IMR-90 (cell line): ENCODE results near the gene ARHGEF10L. TPM values are rescaled to one million over a fixed set of nuclear protein-coding genes. Genes with fewer than 3 reads are reported as not detected.

Experiments used
- ATAC-seq: fragments of 200-7000 bp; cut with Tn5 transposase; 2 replicates; pipeline ENCODE4 v1.9.1; 2020; ENCODE audit warnings: low read depth, mild to moderate bottlenecking, moderate library complexity
- BruUV-seq: library from RNA; stranded (reverse); fragments of 400-500 nt; replicated peaks from 2 replicates; lab custom pipeline; 2021; lab: Mats Ljungman, UMichigan
- CTCF ChIA-PET: fragments of 300-600 bp; formaldehyde crosslinking; extraction: SDS; loops from one replicate; lab custom pipeline; 2021; ENCODE audit warnings: antibody characterized with exemption; lab: Yijun Ruan, JAX
- POLR2A ChIA-PET: fragments of 300-600 bp; sonication (Branson Sonifier 250); formaldehyde crosslinking; loops from one replicate; lab custom pipeline; 2022; ENCODE audit warnings: antibody characterized with exemption; ENCODE audit not compliant: unreplicated experiment; lab: Charles Lee
- DNase-seq: peaks from one replicate; pipeline ENCODE4 v3.0.0; 2013
- H2AFZ ChIP-seq: replicated peaks from 2 replicates; pipeline ENCODE3; 2013; ENCODE audit warnings: low read length, mild to moderate bottlenecking; ENCODE audit not compliant: poor library complexity
- H2AK5ac ChIP-seq: 2 replicates; pipeline ENCODE4 v1.6.1; 2013; ENCODE audit warnings: low read depth, low read length, inconsistent platforms
- H2AK9ac ChIP-seq: replicated peaks from 2 replicates; pipeline ENCODE3; 2013; ENCODE audit warnings: mild to moderate bottlenecking, low read depth, low read length, moderate library complexity; ENCODE audit not compliant: poor library complexity
- H2BK120ac ChIP-seq: 2 replicates; pipeline ENCODE4 v1.6.1; 2013; ENCODE audit warnings: low read depth, low read length, inconsistent platforms
- H2BK15ac ChIP-seq: 3 replicates; pipeline ENCODE4 v1.6.1; 2013; ENCODE audit warnings: low read depth, low read length, inconsistent platforms
- H2BK20ac ChIP-seq: 2 replicates; pipeline ENCODE4 v1.6.1; 2013; ENCODE audit warnings: low read depth, mild to moderate bottlenecking, inconsistent platforms, low read length, moderate library complexity
- H2BK5ac ChIP-seq: 2 replicates; pipeline ENCODE4 v1.6.1; 2013; ENCODE audit warnings: mild to moderate bottlenecking, low read depth, low read length, inconsistent platforms; ENCODE audit not compliant: poor library complexity, severe bottlenecking
- H3K14ac ChIP-seq: replicated peaks from 2 replicates; pipeline ENCODE4 v1.6.1; 2013; ENCODE audit warnings: low read depth, low read length, inconsistent platforms
- H3K18ac ChIP-seq: 2 replicates; pipeline ENCODE4 v1.6.1; 2013; ENCODE audit warnings: low read depth, low read length, control low read depth
- H3K23ac ChIP-seq: 2 replicates; pipeline ENCODE4 v1.6.1; 2013; ENCODE audit warnings: low read depth, low read length, inconsistent platforms
- H3K27ac ChIP-seq: 2 replicates; pipeline ENCODE4 v1.5.1; 2013; ENCODE audit warnings: mild to moderate bottlenecking, control low read depth, low read length; ENCODE audit not compliant: insufficient read depth
- H3K27me3 ChIP-seq: 2 replicates; pipeline ENCODE4 v1.6.1; 2013; ENCODE audit warnings: low read length; ENCODE audit not compliant: control insufficient read depth, insufficient read depth
- H3K36me3 ChIP-seq: 2 replicates; pipeline ENCODE4 v1.6.1; 2013; ENCODE audit warnings: low read length, mixed read lengths; ENCODE audit not compliant: control insufficient read depth, insufficient read depth
- H3K4ac ChIP-seq: 2 replicates; pipeline ENCODE4 v1.6.1; 2013; ENCODE audit warnings: low read depth, low read length, inconsistent platforms
- H3K4me1 ChIP-seq: 2 replicates; pipeline ENCODE4 v1.6.1; 2013; ENCODE audit warnings: low read length, mixed read lengths; ENCODE audit not compliant: control insufficient read depth, insufficient read depth
- H3K4me2 ChIP-seq: 2 replicates; pipeline ENCODE4 v1.6.1; 2013; ENCODE audit warnings: low read depth, mild to moderate bottlenecking, control low read depth, low read length, moderate library complexity
- H3K4me3 ChIP-seq: 2 replicates; pipeline ENCODE4 v1.5.1; 2013; ENCODE audit warnings: low read depth, mild to moderate bottlenecking, control low read depth, low read length, moderate library complexity; ENCODE audit not compliant: insufficient read depth
- H3K56ac ChIP-seq: 2 replicates; pipeline ENCODE4 v1.6.1; 2013; ENCODE audit warnings: low read length, inconsistent platforms; ENCODE audit not compliant: insufficient read depth; ENCODE audit errors: extremely low read depth
- H3K79me1 ChIP-seq, 2 experiments: 2 replicates each; pipeline ENCODE4 v1.6.1; 2013; ENCODE audit warnings: low read length in 2 of 2, inconsistent platforms in 1 of 2, low read depth in 1 of 2
- H3K9ac ChIP-seq: 2 replicates; pipeline ENCODE4 v1.6.1; 2013; ENCODE audit warnings: low read depth, low read length, control low read depth
- H3K9me1 ChIP-seq: 2 replicates; pipeline ENCODE4 v1.6.1; 2013; ENCODE audit warnings: low read length, inconsistent platforms; ENCODE audit not compliant: insufficient read depth
- H3K9me3 ChIP-seq: 2 replicates; pipeline ENCODE4 v1.6.1; 2013; ENCODE audit warnings: low read length; ENCODE audit not compliant: control insufficient read depth, insufficient read depth
- H4K20me1 ChIP-seq: 2 replicates; pipeline ENCODE4 v1.6.1; 2013; ENCODE audit warnings: low read length, inconsistent platforms; ENCODE audit not compliant: insufficient read depth
- H4K5ac ChIP-seq: 2 replicates; pipeline ENCODE4 v1.6.1; 2013; ENCODE audit warnings: mild to moderate bottlenecking, low read depth, low read length, control low read depth
- H4K8ac ChIP-seq, 2 experiments: 2 replicates each; pipeline ENCODE4 v1.6.1; 2013; ENCODE audit warnings: low read depth in 2 of 2, low read length in 2 of 2, control low read depth in 1 of 2, inconsistent platforms in 1 of 2
- H4K91ac ChIP-seq: 2 replicates; pipeline ENCODE4 v1.6.1; 2013; ENCODE audit warnings: low read depth, low read length, inconsistent platforms; ENCODE audit not compliant: insufficient read depth
- BHLHE40 ChIP-seq: fragments of 150-350 bp; IDR thresholded peaks from 2 replicates; pipeline ENCODE4 v1.6.1; 2016; ENCODE audit warnings: mild to moderate bottlenecking, low read depth, low read length
- CEBPB ChIP-seq: IDR thresholded peaks from 2 replicates; pipeline ENCODE4 v1.6.1; 2012; ENCODE audit warnings: low read depth, low read length, improper control_type of control experiment
- CHD1 ChIP-seq: IDR thresholded peaks from 2 replicates; pipeline ENCODE4 v1.6.1; 2012; ENCODE audit warnings: low read depth, low read length, improper control_type of control experiment
- CTCF ChIP-seq: conservative IDR thresholded peaks from 2 replicates; pipeline ENCODE4 v1.5.1; 2012; ENCODE audit warnings: mild to moderate bottlenecking, low read depth, low read length, improper control_type of control experiment
- FOS ChIP-seq: fragments of 150-350 bp; IDR thresholded peaks from 2 replicates; pipeline ENCODE4 v1.6.1; 2016; ENCODE audit warnings: low read depth, low read length
- MAFK ChIP-seq: IDR thresholded peaks from 2 replicates; pipeline ENCODE4 v1.6.1; 2012; ENCODE audit warnings: low read depth, low read length, improper control_type of control experiment
- MAZ ChIP-seq: IDR thresholded peaks from 2 replicates; pipeline ENCODE4 v1.6.1; 2012; ENCODE audit warnings: low read depth, mild to moderate bottlenecking, low read length, improper control_type of control experiment, moderate library complexity, borderline replicate concordance
- NFE2L2 ChIP-seq: fragments of 150-350 bp; IDR thresholded peaks from 2 replicates; pipeline ENCODE4 v1.6.1; 2016; ENCODE audit warnings: low read depth, mild to moderate bottlenecking, low read length
- RFX5 ChIP-seq: IDR thresholded peaks from 2 replicates; pipeline ENCODE4 v1.8.0; 2012; ENCODE audit warnings: low read depth, mild to moderate bottlenecking, low read length, moderate library complexity
- USF2 ChIP-seq: fragments of 150-350 bp; IDR thresholded peaks from 2 replicates; pipeline ENCODE4 v1.6.1; 2017; ENCODE audit warnings: mild to moderate bottlenecking, antibody characterized with exemption, low read length, low read depth
- WGBS, 2 experiments: methylation state at CpG; one replicate each; pipeline versions ENCODE4 v1.1.5 to v1.1.7; 2013; ENCODE audit warnings: missing lambda C conversion rate in 2 of 2; ENCODE audit not compliant: insufficient read length in 1 of 2; ENCODE audit errors: extremely low coverage in 2 of 2; 5-methylcytosine and 5-hydroxymethylcytosine counted together
- dilution Hi-C: fragments of 300-500 bp; cut with HindIII; formaldehyde crosslinking; loops from one replicate; pipeline ENCODE4 v1.14.3; 2018; ENCODE audit warnings: low sequenced_read_pairs; ENCODE audit not compliant: unreplicated experiment
- in situ Hi-C: fragments of 300-500 bp; cut with MboI; formaldehyde crosslinking; loops from 3 replicates; pipeline ENCODE4 v1.14.3; 2019; ENCODE audit warnings: low sequenced_read_pairs, inconsistent platforms, mixed read lengths
- intact Hi-C: fragments of 100-400 bp; cut with micrococcal nuclease; formaldehyde crosslinking; loops from 2 replicates; pipeline ENCODE4 v1.10.0; 2022
- polyA plus RNA-seq, 3 experiments: library from polyadenylated mRNA; depleted of rRNA; stranded (reverse); fragments of >200 nt; gene quantifications; 2 replicates each; pipeline ENCODE4 v1.2.3, GENCODE V29; 2012; ENCODE audit warnings: low replicate concordance in 1 of 3
- total RNA-seq: library from RNA; depleted of rRNA; stranded (reverse); fragments of >200 nt; gene quantifications from 2 replicates; pipeline ENCODE4 v1.2.3, GENCODE V29; 2012

ARHGEF10L gene
- total and polyA plus RNA-seq, 2 of the 4 experiments (the other 2 are of a cell fraction) = 4.8 to 12.4 TPM

DNA sequence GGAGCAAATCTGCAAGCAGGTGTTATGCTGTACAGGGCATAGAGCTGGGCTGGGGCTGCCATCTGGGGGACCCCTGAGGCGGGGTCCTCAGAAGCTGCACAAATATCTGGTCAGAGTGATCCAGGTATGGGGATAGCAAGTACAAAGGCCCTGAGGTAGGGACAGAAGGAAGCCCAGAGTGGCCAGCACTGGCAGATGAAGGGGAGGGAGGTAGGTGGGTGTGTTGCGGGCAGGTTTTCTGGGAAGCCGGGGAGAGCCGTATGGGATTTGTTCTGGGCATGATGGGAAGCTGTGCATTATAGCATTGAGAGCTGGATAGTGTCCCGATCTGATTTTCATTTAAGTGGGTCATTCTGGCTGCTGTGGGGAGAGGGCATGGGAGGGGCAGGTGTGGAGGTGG, 102.7 kb downstream of the ARHGEF10L start:
- H3K23ac ChIP-seq = no peak overlapping the region
- no peak for DNase-seq
- H3K9me1 ChIP-seq = peaks cover 1% of the 10 kb centered on the region; the same call in 1 of the 2 replicates
- intact Hi-C loops = no loop called here
- H3K27ac ChIP-seq = no peak overlapping the region
- H3K27me3 ChIP-seq = no peaks in the 10 kb centered on the region
- dilution Hi-C loops = no loop called here
- no peak overlapping the region for H3K4me2 ChIP-seq
- no peak overlapping the region for H4K91ac ChIP-seq
- H3K9ac ChIP-seq = no peak overlapping the region
- TF ChIP-seq NFE2L2 (no peak), CHD1 (no peak), RFX5 (no peak), MAZ (no peak), FOS (no peak), CEBPB (no peak), CTCF (no peak), BHLHE40 (no peak), MAFK (no peak), USF2 (no peak)
- H3K4me3 ChIP-seq = no peak overlapping the region
- H4K8ac ChIP-seq = no peak overlapping the region
- no peak overlapping the region for H4K5ac ChIP-seq
- H2BK120ac ChIP-seq = no peak overlapping the region
- H2AFZ ChIP-seq = no peak overlapping the region
- H2BK15ac ChIP-seq = no peak overlapping the region
- H3K4me1 ChIP-seq = no peaks in the 10 kb centered on the region
- H2AK5ac ChIP-seq = no peak overlapping the region
- H3K18ac ChIP-seq = no peak overlapping the region
- no peaks in the 10 kb centered on the region for H3K9me3 ChIP-seq
- ChIA-PET CTCF (no interaction called here), POLR2A (no interaction called here)
- H3K4ac ChIP-seq = no peak overlapping the region
- peak overlapping the region; percentile 37 for H2AK9ac ChIP-seq
- in situ Hi-C loops = no loop called here
- no peak overlapping the region for H2BK20ac ChIP-seq
- H2BK5ac ChIP-seq = no peak overlapping the region
- ATAC-seq = no peak
- 97% methylated on average over 5 of the region's 5 CpGs; no CpG with 5 or more reads in 1 of the 2 experiments for WGBS, 2 experiments
- no peak overlapping the region for H3K14ac ChIP-seq
- no TSS peak for BruUV-seq
- peaks cover 25% of the 10 kb centered on the region for H3K36me3 ChIP-seq
- no peaks in the 10 kb centered on the region; the same call in 1 of the 2 replicates for H4K20me1 ChIP-seq
- no peak overlapping the region for H3K56ac ChIP-seq
- H3K79me1 ChIP-seq = no peaks in the 10 kb centered on the region; a peak in 1 of 4 replicates
